Activated T-cell treated with anti-CD3 and anti-CD28 coated beads, Interleukin-2, amount 50 U/mL, for 4 hours (primary cell): Measurements from ENCODE around the gene SLC9A2. TPM values are rescaled to one million over a fixed set of nuclear protein-coding genes. Genes with fewer than 3 reads are reported as not detected.

Source experiments
- ATAC-seq, 2 donors: fragments of 200-7000 bp; cut with Tn5 transposase; one replicate each; pipeline ENCODE4 v1.10.0; 2021
- DNase-seq: peaks from one replicate; pipeline ENCODE4 v3.0.0-alpha.2; 2020
- H3K27me3 Mint-ChIP-seq: one replicate; pipeline ENCODE4 v1.8.0; 2021; ENCODE audit warnings: low read depth, mixed read lengths
- H3K36me3 Mint-ChIP-seq: one replicate; pipeline ENCODE4 v1.8.0; 2022; ENCODE audit warnings: mixed read lengths; ENCODE audit not compliant: insufficient read depth
- H3K4me1 Mint-ChIP-seq: one replicate; pipeline ENCODE4 v1.8.0; 2021; ENCODE audit warnings: low read depth, mixed read lengths
- H3K4me3 Mint-ChIP-seq: one replicate; pipeline ENCODE4 v1.8.0; 2021; ENCODE audit warnings: mild to moderate bottlenecking, moderate library complexity, mixed read lengths
- H3K9me3 Mint-ChIP-seq: one replicate; pipeline ENCODE4 v1.8.0; 2021; ENCODE audit warnings: mixed read lengths
- total RNA-seq, 3 donors: library from RNA; stranded (reverse); gene quantifications; one replicate each; pipeline ENCODE4 v1.2.1, GENCODE V29; 2021

Gene SLC9A2
- total RNA-seq, 3 donors from 2014 or later = 0.03 to 0.08 (median 0.05) TPM

DNA sequence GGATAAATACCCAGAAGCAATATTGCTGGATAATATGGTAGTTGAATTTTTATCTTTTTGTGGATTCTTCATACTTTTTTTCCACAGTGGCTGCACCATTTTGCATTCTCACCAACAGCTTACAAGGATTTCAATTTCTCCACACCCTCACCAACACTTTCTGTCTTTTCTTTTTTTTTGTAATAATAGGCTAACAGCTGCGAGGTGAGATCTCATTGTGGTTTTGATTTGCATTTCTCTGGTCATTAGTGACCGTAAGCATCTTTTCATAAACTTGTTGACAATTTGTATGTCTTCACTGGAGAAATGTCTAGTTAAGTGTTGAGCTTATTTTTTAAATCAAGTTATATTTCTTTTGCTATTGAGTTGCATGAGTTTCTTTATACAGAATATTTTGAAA lies 17.6 kb upstream of the SLC9A2 start:
- Mint-ChIP-seq H3K4me1 (no peaks in the 10 kb centered on the region), H3K36me3 (no peaks in the 10 kb centered on the region), H3K4me3 (no peak overlapping the region), H3K27me3 (peaks cover 20% of the 10 kb centered on the region), H3K9me3 (no peaks in the 10 kb centered on the region)
- DNase-seq (no peak), ATAC-seq (no peak)

DNA sequence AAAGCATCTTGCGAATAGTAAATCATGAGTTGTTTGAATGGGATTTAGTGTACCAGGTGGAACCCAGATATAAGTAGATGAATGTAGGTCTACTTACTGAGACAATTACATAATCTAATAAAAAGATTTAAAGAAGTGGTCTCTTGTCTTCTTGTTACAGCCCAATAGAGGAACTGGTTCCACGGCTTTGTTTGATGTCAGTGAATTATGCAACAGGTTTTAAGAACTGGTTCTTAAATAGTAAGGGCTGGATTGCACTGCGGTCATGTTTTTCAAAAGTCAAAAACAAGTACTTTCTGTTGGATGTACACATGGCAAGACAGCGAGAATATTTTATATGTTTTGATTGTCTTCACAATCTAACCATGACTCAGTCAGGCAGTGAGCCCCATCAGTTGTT lies 15.4 kb upstream of the SLC9A2 start:
- no peaks in the 10 kb centered on the region for H3K9me3 Mint-ChIP-seq
- ATAC-seq (no peak), DNase-seq (no peak)
- peaks cover 16% of the 10 kb centered on the region for H3K27me3 Mint-ChIP-seq
- no peak overlapping the region for H3K4me3 Mint-ChIP-seq
- H3K4me1 Mint-ChIP-seq = no peaks in the 10 kb centered on the region
- no peaks in the 10 kb centered on the region for H3K36me3 Mint-ChIP-seq

DNA sequence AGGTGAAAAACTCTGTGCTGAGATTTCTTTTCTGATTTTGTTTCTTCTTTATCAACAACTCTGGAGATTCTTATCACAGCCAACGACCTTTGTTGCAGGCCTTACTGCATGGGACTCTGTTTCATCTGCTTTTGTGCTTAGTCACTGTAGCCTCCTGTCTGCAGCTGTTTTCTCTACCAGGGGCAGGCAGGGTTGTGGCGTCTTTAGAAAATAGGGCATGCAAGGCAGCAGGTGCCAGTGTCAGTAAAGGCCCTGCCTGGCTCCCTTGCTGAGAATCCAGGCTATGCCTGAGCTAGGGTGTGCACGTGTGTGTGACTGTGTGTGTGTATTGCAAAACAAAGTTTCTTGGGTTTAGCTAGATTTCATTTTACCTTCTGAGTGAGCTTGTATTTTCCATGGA lies 14.6 kb upstream of the SLC9A2 start:
- H3K4me1 Mint-ChIP-seq = no peaks in the 10 kb centered on the region
- ATAC-seq = no peak

DNA sequence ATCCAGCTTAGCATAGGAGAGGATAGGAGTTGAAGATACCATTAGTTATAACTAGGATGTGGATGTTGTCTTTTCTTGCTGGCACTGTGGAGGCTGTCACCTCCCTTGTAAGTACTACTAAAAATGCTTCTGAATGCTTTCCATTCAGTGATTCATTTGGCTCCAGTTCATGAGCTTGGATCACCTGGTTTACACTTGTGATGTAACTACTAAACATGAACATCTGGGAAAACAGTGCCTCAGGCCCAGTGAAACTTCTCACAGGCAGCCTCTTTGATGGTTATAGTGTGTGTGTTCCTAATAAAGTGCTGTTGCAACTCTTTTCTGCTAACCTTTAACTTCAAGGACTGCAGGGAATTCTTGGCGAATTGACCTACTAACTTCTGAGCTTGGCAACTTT lies 13.0 kb upstream of the SLC9A2 start:
- H3K36me3 Mint-ChIP-seq = no peaks in the 10 kb centered on the region
- no peaks in the 10 kb centered on the region for H3K4me1 Mint-ChIP-seq
- no peak for ATAC-seq
- no peaks in the 10 kb centered on the region for H3K9me3 Mint-ChIP-seq
- H3K4me3 Mint-ChIP-seq = no peak overlapping the region
- H3K27me3 Mint-ChIP-seq = peaks cover 11% of the 10 kb centered on the region
- DNase-seq = no peak

More for the DNA sequence above, 14.6 kb upstream of the SLC9A2 start:
- H3K4me3 Mint-ChIP-seq = no peak overlapping the region
- H3K9me3 Mint-ChIP-seq = no peaks in the 10 kb centered on the region
- no peak for DNase-seq
- H3K36me3 Mint-ChIP-seq = no peaks in the 10 kb centered on the region
- H3K27me3 Mint-ChIP-seq = peaks cover 16% of the 10 kb centered on the region

DNA sequence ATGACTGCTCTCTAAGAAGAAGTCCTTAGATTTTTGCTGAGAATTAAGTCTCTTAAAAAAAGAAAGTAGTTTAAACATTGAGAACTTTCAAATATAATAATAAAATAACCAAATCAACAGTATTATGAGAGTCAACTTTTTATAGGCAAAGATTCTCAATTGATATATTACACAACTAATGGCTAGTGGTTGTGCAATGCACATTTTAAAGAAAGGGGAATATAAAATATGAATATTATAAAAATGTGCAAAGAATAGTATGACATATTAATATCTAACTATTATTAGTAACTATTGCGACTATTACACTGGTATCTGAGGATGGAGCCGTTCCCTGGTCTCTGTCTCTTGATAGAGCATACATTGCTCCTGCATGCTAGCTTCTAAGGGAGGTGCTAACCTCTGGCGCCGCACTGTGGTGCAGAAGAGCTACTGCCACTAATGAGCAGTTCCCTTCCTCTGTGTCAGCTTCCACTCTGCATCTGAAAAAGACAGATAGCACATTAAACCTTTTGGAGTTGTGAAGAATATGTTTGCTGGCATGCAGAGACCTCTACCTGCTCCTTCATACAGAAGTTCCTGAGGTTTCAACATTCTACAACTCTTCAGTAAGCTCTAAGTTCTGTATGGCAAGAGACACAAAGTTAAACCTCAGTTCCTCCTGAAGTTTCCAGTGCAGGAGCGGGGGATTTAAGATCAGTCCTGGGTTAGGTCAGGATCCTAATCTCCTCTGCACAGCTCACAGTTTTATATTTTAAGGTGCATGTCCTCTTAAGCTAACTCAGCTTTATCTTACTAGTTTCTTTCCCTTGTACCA lies 3.5 kb upstream of the SLC9A2 start:
- ATAC-seq (peak; percentile 61 to 62), DNase-seq (peak; percentile 12)
- Mint-ChIP-seq H3K4me3 (no peak overlapping the region), H3K4me1 (peaks cover 12% of the 10 kb centered on the region), H3K9me3 (no peaks in the 10 kb centered on the region), H3K36me3 (no peaks in the 10 kb centered on the region), H3K27me3 (peaks cover 49% of the 10 kb centered on the region)

DNA sequence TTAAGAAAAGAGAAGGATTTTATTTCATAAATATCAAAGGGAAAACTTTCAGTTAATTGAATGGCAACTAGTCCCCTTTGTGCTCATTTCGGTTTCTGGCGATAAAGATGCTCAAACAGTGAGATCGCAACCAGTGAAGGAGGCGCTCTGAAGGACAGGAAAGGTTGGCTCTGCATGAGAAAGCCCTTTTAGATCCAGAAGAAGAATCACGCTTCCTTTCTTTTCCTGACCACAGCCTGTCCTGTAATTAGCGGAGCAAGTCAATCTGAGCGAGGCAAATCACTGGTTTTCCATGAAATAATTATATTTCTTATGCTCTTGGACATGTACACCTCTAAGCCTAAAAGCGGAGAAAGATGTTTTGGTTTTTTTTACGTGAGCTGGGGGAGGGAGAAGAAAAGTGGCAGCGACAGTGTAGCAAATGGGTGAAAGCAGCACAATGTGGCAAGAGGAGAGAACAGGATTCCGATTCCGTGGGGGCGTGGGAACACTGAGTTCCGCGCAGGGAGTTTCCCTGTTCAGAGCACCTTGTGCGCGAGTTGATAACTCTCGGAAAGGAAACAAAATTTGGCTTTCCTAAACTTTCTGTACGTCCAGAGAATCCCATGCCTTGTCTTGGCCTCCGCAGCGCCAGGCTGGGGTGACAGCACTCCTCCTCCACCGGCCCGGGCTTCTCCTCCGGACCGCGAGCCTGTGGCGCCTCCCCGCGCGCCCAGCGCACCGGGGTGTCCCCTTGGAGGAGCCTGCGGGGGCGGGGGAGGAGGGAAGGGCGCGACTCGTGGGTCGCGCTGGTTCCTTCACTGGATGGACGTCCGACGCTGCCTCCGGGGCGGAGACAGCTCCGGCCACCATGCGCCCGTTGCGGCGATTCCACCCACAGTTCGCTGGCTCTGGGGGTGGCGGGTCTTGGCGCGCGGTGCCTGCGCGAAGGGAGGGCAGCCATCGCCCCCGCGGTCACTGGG lies 620 bp upstream of the SLC9A2 start:
- Mint-ChIP-seq H3K9me3 (no peaks in the 10 kb centered on the region), H3K36me3 (no peaks in the 10 kb centered on the region), H3K4me3 (peak overlapping the region; percentile 46), H3K27me3 (peaks cover 61% of the 10 kb centered on the region), H3K4me1 (peaks cover 12% of the 10 kb centered on the region)
- peak; percentile 19 for DNase-seq
- peak; percentile 31 to 64 for ATAC-seq

DNA sequence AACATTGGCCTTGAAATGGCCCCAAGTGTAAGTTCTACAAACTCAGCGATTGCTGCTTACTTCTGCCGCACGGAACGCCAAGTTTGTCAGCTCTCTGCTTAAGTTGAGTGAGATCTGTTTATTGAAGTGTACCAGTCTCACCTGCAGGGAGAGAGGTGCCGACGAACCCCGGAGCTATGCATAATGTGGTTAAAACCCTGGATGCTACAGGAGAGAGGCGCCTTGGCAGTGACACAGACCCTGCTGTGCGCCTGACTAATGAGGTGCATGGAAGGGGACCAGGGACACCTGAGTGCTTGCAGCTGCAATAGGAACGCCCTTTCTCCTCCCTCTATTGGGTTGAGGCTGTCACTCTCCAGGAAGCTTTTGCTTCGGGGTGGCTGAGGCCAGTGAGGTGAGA lies 979 bp downstream of the SLC9A2 start:
- peaks cover 49% of the 10 kb centered on the region for H3K27me3 Mint-ChIP-seq
- H3K9me3 Mint-ChIP-seq = no peaks in the 10 kb centered on the region
- ATAC-seq (no peak), DNase-seq (no peak)
- peaks cover 12% of the 10 kb centered on the region for H3K4me1 Mint-ChIP-seq
- H3K4me3 Mint-ChIP-seq = peak overlapping the region; percentile 49
- no peaks in the 10 kb centered on the region for H3K36me3 Mint-ChIP-seq

DNA sequence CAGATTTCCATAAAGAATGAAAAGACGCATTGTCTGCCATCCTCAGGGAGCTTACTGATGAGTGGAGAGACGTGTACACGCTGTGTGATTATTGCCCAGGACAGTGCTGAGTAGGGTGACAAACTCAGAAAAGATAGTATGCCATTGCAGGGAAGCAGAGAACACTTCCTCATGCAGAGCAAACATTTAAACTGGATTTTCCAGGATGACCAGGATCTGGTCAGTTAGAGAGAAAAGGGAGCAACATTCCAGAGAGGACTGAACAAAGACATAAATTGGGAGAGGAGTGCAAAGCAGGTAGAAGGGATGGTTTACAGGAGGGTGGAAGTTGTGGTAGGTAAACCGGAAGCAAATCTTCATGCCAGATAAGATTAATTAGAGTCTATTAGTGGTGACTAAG lies 2.3 kb downstream of the SLC9A2 start:
- ATAC-seq = no peak

DNA sequence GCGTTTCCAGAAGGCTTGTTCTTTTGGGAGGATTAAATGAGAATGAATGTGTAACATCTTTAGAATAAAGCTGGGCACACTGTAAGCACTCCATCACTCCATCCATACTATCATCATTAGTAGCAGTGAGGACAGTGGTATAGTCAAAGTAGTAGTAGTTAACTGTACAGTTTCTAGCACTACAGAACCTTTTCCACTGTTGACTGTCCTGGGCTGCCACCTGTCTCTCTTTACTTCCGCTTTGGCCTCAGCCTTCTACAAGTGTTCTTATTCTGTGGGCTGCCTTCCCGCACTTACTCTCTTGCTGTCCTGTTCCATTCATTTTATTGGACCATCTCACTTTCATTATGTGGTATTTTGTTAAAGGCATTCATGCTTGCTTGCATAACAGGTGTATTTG lies 3.3 kb downstream of the SLC9A2 start:
- no peak for ATAC-seq
- Mint-ChIP-seq H3K4me3 (no peak overlapping the region), H3K36me3 (no peaks in the 10 kb centered on the region), H3K9me3 (no peaks in the 10 kb centered on the region), H3K27me3 (peaks cover 41% of the 10 kb centered on the region), H3K4me1 (peaks cover 12% of the 10 kb centered on the region)
- DNase-seq = no peak

More for the DNA sequence above, 2.3 kb downstream of the SLC9A2 start:
- Mint-ChIP-seq H3K27me3 (peaks cover 43% of the 10 kb centered on the region), H3K4me1 (peaks cover 12% of the 10 kb centered on the region), H3K9me3 (no peaks in the 10 kb centered on the region), H3K36me3 (no peaks in the 10 kb centered on the region), H3K4me3 (no peak overlapping the region)
- DNase-seq = no peak

DNA sequence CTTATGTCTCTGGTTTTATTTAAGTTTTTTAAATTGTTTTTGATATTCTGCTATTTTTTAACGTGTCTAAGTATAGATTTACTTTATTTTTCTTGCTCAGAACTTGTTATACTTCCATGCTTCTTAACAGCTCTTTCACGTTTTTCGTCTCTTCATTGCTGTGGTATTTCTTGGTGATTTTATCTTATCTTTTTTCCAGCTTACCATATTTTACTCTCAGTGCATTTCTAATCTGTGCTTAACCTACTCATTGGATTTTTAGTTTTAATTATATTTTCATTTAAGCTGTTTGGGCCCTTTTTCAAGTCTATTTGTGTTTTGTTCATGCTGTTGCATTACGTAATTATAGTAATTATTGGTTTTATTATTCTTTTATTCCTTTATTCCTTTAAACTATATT lies 11.1 kb downstream of the SLC9A2 start:
- no peaks in the 10 kb centered on the region for H3K9me3 Mint-ChIP-seq
- no peak for DNase-seq
- ATAC-seq = no peak
- H3K4me1 Mint-ChIP-seq = peaks cover 3% of the 10 kb centered on the region
- H3K36me3 Mint-ChIP-seq = no peaks in the 10 kb centered on the region
- H3K4me3 Mint-ChIP-seq = no peak overlapping the region
- H3K27me3 Mint-ChIP-seq = peaks cover 7% of the 10 kb centered on the region

DNA sequence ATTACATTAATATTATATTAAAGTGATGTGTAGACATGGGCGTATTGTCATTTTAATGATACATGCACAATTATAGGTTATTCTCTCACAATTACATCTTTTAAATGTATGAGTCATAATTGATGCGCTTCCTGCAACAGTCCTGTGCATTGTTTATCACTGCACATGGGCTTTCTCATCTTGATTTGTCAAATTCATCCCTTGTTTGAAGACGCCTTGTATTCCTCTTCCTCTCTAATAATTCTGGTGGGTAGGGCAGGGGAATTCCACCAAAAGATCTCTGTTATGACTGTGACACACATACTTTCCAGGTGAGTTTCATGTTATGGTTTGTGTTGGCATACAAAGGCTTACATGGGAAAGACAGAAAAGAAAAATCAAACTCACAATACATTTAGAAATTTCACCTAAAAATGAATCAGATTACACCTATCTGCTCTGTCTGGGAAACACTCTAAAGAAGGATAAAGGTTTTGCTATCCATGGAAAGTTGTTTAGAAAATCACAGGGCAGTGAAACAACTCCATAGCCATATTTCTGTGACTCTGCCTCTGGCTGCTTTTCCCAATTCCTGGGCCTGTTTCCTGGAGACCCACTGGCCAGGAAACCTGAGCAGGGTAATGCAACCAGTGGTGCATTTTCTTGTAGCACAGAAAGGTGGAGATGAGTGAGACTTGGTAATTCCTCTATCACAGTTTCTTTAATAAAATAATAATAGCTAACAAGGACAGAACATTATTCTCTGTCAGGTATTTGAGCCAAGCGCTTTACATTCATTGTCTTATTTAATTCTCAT lies 13.2 kb downstream of the SLC9A2 start:
- H3K4me1 Mint-ChIP-seq = peaks cover 3% of the 10 kb centered on the region
- H3K4me3 Mint-ChIP-seq = no peak overlapping the region
- DNase-seq (no peak), ATAC-seq (peak; percentile 32 to 43)
- no peaks in the 10 kb centered on the region for H3K27me3 Mint-ChIP-seq
- no peaks in the 10 kb centered on the region for H3K36me3 Mint-ChIP-seq
- no peaks in the 10 kb centered on the region for H3K9me3 Mint-ChIP-seq

DNA sequence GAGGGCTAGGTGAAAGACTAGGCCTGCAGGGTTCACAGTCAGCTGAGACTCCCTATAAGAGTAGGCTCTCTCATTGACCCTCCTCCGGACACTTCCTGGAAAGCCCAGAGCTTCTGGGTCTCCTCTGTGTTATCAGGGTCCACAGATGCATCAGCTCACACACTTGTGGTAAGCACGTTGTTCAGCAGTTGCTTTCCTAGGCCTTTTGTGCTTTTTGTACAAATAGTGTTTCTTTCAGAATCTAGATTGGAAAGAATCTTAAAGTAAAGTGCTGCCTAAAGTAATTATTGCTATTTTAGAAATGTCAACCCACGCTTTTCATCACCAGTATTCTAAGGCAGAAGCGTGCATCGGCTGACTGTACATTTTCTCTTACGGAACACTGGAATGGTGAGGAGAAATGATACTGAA lies 15.5 kb downstream of the SLC9A2 start:
- Mint-ChIP-seq H3K9me3 (no peaks in the 10 kb centered on the region), H3K4me3 (no peak overlapping the region), H3K27me3 (peaks cover 1% of the 10 kb centered on the region), H3K36me3 (no peaks in the 10 kb centered on the region), H3K4me1 (peaks cover 3% of the 10 kb centered on the region)
- DNase-seq = no peak
- no peak for ATAC-seq

DNA sequence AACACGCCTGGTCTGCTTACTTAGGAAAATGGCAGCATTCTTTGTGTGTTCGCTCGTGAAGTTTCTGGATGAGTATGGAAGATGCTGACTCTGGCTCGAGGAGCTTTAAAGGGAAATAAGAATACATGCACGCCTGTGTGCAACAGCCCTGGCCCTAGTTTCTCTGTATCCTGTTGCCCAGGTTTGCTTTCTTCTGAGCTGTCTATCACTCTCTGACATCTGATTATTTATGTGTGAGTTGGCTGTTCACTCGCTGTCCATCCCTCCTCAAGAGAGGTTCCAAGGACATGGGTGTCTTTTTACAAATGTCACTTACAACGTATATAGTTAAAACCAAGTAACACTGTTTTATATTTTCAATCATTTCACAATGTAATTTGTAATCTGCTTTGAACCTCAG lies 16.0 kb downstream of the SLC9A2 start:
- peaks cover 3% of the 10 kb centered on the region for H3K4me1 Mint-ChIP-seq
- peaks cover 1% of the 10 kb centered on the region for H3K27me3 Mint-ChIP-seq
- H3K36me3 Mint-ChIP-seq = no peaks in the 10 kb centered on the region
- H3K9me3 Mint-ChIP-seq = no peaks in the 10 kb centered on the region
- DNase-seq (no peak), ATAC-seq (no peak)
- H3K4me3 Mint-ChIP-seq = no peak overlapping the region

DNA sequence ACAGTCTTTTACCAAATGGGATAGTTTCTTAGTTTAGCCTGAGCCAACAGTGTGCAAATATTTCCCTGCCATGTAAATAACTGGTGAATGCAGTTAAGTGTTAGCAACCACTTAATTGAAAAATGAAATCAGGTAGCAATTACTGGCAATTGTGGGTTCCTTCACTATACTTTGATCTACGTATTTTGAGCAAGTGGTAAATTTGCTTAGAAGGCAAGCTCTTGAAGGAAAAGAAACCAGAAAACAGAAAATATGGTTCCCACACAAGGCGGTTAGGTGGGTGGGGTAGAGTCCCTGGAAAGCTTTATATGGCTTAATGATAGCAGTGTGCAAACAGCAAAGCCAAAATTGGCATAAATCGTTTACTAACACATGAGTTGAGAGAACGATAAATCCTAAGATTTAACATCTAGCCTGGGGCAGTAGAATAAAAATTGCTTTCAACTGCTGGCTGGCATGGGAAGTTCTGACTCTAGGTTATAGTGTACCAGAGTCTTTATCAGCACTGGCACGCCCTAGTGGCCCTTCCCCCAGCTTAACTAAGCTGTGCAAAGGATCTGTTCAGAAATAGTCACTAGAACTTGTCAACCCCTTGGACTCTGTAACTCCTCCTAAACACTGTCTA lies 17.0 kb downstream of the SLC9A2 start:
- peaks cover 3% of the 10 kb centered on the region for H3K4me1 Mint-ChIP-seq
- H3K27me3 Mint-ChIP-seq = peaks cover 7% of the 10 kb centered on the region
- ATAC-seq (no peak), DNase-seq (no peak)
- H3K9me3 Mint-ChIP-seq = no peaks in the 10 kb centered on the region
- H3K4me3 Mint-ChIP-seq = no peak overlapping the region
- no peaks in the 10 kb centered on the region for H3K36me3 Mint-ChIP-seq
